ENCODE results near the gene FAM219B. TPM values are rescaled to one million over a fixed set of nuclear protein-coding genes. Genes with fewer than 3 reads are reported as not detected.

FAM219B gene
- total and polyA plus RNA-seq, 2 of the 4 experiments (the other 2 are of a cell fraction), result 24.9 to 48.7 TPM

GRCh38 chr15:74955796-74956647 is 49.4 kb upstream of the FAM219B start:
- Histone ChIP-seq H2AFZ (replicated peaks; ENCODE audit: low read length, poor library complexity) (peak overlapping the region; percentile 92), H3K18ac (ENCODE audit: low read depth, low read length) (no peak overlapping the region), H4K8ac (ENCODE audit: low read depth in 2 of 2, low read length in 2 of 2) (no peak overlapping the region), H3K9me3 (ENCODE audit: control insufficient read depth, insufficient read depth, low read length) (no peaks in the 10 kb centered on the region), H3K4ac (ENCODE audit: low read depth, low read length) (no peak overlapping the region), H3K56ac (ENCODE audit: extremely low read depth, insufficient read depth, low read length) (no peak overlapping the region), H3K79me1 (ENCODE audit: low read depth in 1 of 2, low read length in 2 of 2) (no peaks in the 10 kb centered on the region), H3K4me3 (ENCODE audit: insufficient read depth, low read depth, low read length) (peak overlapping the region; percentile 30), H2BK120ac (ENCODE audit: low read depth, low read length) (no peak overlapping the region), H3K27me3 (ENCODE audit: control insufficient read depth, insufficient read depth, low read length) (peaks cover 41% of the 10 kb centered on the region), H3K36me3 (ENCODE audit: control insufficient read depth, insufficient read depth, low read length) (no peaks in the 10 kb centered on the region), H3K27ac (ENCODE audit: insufficient read depth, low read length) (no peak overlapping the region; the same call in 1 of the 2 replicates), H2AK5ac (ENCODE audit: low read depth, low read length) (peak overlapping the region; percentile 36; the same call in 1 of the 2 replicates), H4K91ac (ENCODE audit: insufficient read depth, low read depth, low read length) (no peak overlapping the region), H2AK9ac (replicated peaks; ENCODE audit: low read depth, low read length, poor library complexity) (peak overlapping the region; percentile 78), H4K20me1 (ENCODE audit: insufficient read depth, low read length) (no peaks in the 10 kb centered on the region; the same call in 1 of the 2 replicates), H2BK5ac (ENCODE audit: low read depth, low read length, poor library complexity, severe bottlenecking) (no peak overlapping the region), H3K23ac (ENCODE audit: low read depth, low read length) (no peak overlapping the region), H2BK15ac (ENCODE audit: low read depth, low read length) (no peak overlapping the region), H2BK20ac (ENCODE audit: low read depth, low read length) (no peak overlapping the region), H3K9me1 (ENCODE audit: insufficient read depth, low read length) (no peaks in the 10 kb centered on the region), H3K9ac (ENCODE audit: low read depth, low read length) (no peak overlapping the region), H3K4me1 (ENCODE audit: control insufficient read depth, insufficient read depth, low read length) (peaks cover 8% of the 10 kb centered on the region; the same call in 1 of the 2 replicates), H3K4me2 (ENCODE audit: low read depth, low read length) (peak overlapping the region; percentile 17), H3K14ac (replicated peaks; ENCODE audit: low read depth, low read length) (no peak overlapping the region), H4K5ac (ENCODE audit: low read depth, low read length) (no peak overlapping the region)
- CTCF ChIA-PET, result interaction anchor here (1.5 kb wide), 1 partner anchor 39 kb away, joined by 3 read pairs; the partner anchor contains the start of gene SCAMP5
- TF ChIP-seq CTCF (conservative IDR thresholded peaks at IDR 0.05; ENCODE audit: low read depth, low read length), result peak; percentile 30; the same call in 1 of the 2 replicates
- TF ChIP-seq USF2 (IDR thresholded peaks at IDR 0.05; ENCODE audit: low read depth, low read length), result peak; percentile 83
- TF ChIP-seq RAD21 (IDR thresholded peaks at IDR 0.05; ENCODE audit: low read length), result no peak
- TF ChIP-seq BHLHE40 (IDR thresholded peaks at IDR 0.05; ENCODE audit: low read depth, low read length), result peak; percentile 79; the same call in 1 of the 2 replicates
- TF ChIP-seq SMC3 (IDR thresholded peaks at IDR 0.05; ENCODE audit: low read depth, low read length), result no peak
- ATAC-seq (ENCODE audit: low read depth) (peak; percentile 5; the same call in 1 of the 2 replicates), DNase-seq (peak; percentile 26)
- dilution Hi-C loops (cut with HindIII; ENCODE audit: low sequenced_read_pairs, unreplicated experiment), result no loop called here
- no TSS peak for BruUV-seq (replicated peaks)
- POLR2A ChIA-PET (ENCODE audit: unreplicated experiment), result no interaction called here
- in situ Hi-C loops (cut with MboI; ENCODE audit: low sequenced_read_pairs), result no loop called here
- WGBS, 2 experiments (ENCODE audit: extremely low coverage in 2 of 2, insufficient read length in 1 of 2), result 19% methylated on average over 41 of the region's 88 CpGs; no CpG with 5 or more reads in 1 of the 2 experiments
- intact Hi-C loops (cut with micrococcal nuclease), result loop anchor here (2.0 to 10.0 kb wide), 2 partner anchors 249 to 581 kb away; no protein-coding TSS in a partner anchor
